OCI-LY1 (cell line): ENCODE data around the gene AGPAT3.

ENCODE experiments used
- CTCF ChIP-seq: fragments of 200-600 bp; sonication (generic), shearing (Covaris generic); IDR thresholded peaks from 2 replicates; pipeline ENCODE4 v1.5.1; 2017; ENCODE audit warnings: mild to moderate bottlenecking, antibody characterized with exemption, low read length, moderate library complexity, mixed read lengths
- EZH2 ChIP-seq: fragments of 200-600 bp; sonication (generic), shearing (Covaris generic); IDR thresholded peaks from 2 replicates; pipeline ENCODE4 v1.8.0; 2017; ENCODE audit warnings: borderline replicate concordance, mixed run types, mild to moderate bottlenecking, antibody characterized with exemption, low read length, moderate library complexity, mixed read lengths

GRCh38 chr21:43902441-43902840 is 37.4 kb downstream of the AGPAT3 start:
- TF ChIP-seq CTCF = no peak
- no peak for TF ChIP-seq EZH2
